Tibial nerve (tissue), 3 donors: ENCODE measurements around the gene LEPROT.

Experiments
- CTCF ChIP-seq, 5 experiments: fragments of 200-600 bp in 3 of 5; fragments of 450-650 bp in 2 of 5; sonication (generic) in 3 of 5; IDR thresholded peaks; one replicate each; pipeline ENCODE4 v1.5.1; 2016 to 2019; ENCODE audit warnings: antibody characterized with exemption in 5 of 5, mild to moderate bottlenecking in 3 of 5, moderate library complexity in 2 of 5
- POLR2A ChIP-seq, 2 donors: fragments of 450-650 bp; IDR thresholded peaks; one replicate each; pipeline ENCODE4 v1.6.1; 2017; ENCODE audit warnings: antibody characterized with exemption in 2 of 2, mild to moderate bottlenecking in 2 of 2, moderate library complexity in 2 of 2

- TF ChIP-seq CTCF (IDR thresholded peaks at IDR 0.05), result no peak
- no peak for TF ChIP-seq POLR2A (IDR thresholded peaks at IDR 0.05)
Measured at GRCh38 chr1:65429078-65429477, 8.6 kb downstream of the LEPROT start.
